DOHH2 (cell line): ENCODE measurements around the gene GRIK2.
"Not testable (repeated sequence)": the region's sequence is repeated elsewhere in the genome, so short reads cannot be mapped to it uniquely, and the experiment has no call there.

Experiments
- H3F3A ChIP-seq: fragments of 200-600 bp; sonication (generic), shearing (Covaris generic); 2 replicates; pipeline ENCODE4 v1.6.0; 2016; ENCODE audit warnings: antibody characterized with exemption, mild to moderate bottlenecking; ENCODE audit not compliant: control insufficient read depth, insufficient read depth
- H3K27ac ChIP-seq: fragments of 200-600 bp; sonication (generic); 2 replicates; pipeline ENCODE4 v1.5.1; 2014; ENCODE audit warnings: low read depth, mild to moderate bottlenecking, low read length, moderate library complexity
- H3K27me3 ChIP-seq: fragments of 200-600 bp; sonication (generic); 2 replicates; pipeline ENCODE4 v1.6.1; 2014; ENCODE audit warnings: mild to moderate bottlenecking, low read length, mixed read lengths; ENCODE audit not compliant: control insufficient read depth
- H3K36me3 ChIP-seq: fragments of 200-600 bp; sonication (generic); 2 replicates; pipeline ENCODE4 v1.6.1; 2014; ENCODE audit warnings: mild to moderate bottlenecking, low read length, moderate library complexity, mixed read lengths; ENCODE audit not compliant: control insufficient read depth
- H3K4me1 ChIP-seq: fragments of 200-600 bp; sonication (generic); 2 replicates; pipeline ENCODE4 v1.6.1; 2014; ENCODE audit warnings: mild to moderate bottlenecking, low read length, mixed read lengths; ENCODE audit not compliant: control insufficient read depth
- H3K4me2 ChIP-seq: fragments of 200-600 bp; sonication (generic); 2 replicates; pipeline ENCODE4 v1.6.0; 2014; ENCODE audit warnings: mild to moderate bottlenecking, low read length, moderate library complexity
- H3K4me3 ChIP-seq: fragments of 200-600 bp; sonication (generic); 2 replicates; pipeline ENCODE4 v1.5.1; 2014; ENCODE audit warnings: mild to moderate bottlenecking, low read length, mixed read lengths
- H3K79me2 ChIP-seq: fragments of 200-600 bp; sonication (generic); 2 replicates; pipeline ENCODE4 v1.6.1; 2014; ENCODE audit warnings: mild to moderate bottlenecking, low read length, mixed read lengths; ENCODE audit not compliant: control insufficient read depth
- H3K9me2 ChIP-seq: fragments of 200-600 bp; sonication (generic); replicated peaks from 2 replicates; pipeline ENCODE4 v1.6.1; 2014; ENCODE audit warnings: mild to moderate bottlenecking, low read length, mixed read lengths; ENCODE audit not compliant: control insufficient read depth
- H3K9me3 ChIP-seq: fragments of 200-600 bp; sonication (generic); 2 replicates; pipeline ENCODE4 v1.6.1; 2014; ENCODE audit warnings: antibody characterized with exemption, low read length, mixed read lengths; ENCODE audit not compliant: control insufficient read depth, insufficient read depth
- H4K20me1 ChIP-seq: fragments of 200-600 bp; sonication (generic); 2 replicates; pipeline ENCODE4 v1.6.0; 2014; ENCODE audit warnings: low read depth, mild to moderate bottlenecking, antibody characterized with exemption, low read length, moderate library complexity; ENCODE audit not compliant: control insufficient read depth, insufficient read depth
- CTCF ChIP-seq: fragments of 200-600 bp; sonication (generic); IDR thresholded peaks from one replicate; pipeline ENCODE4 v1.5.1; 2014; ENCODE audit warnings: antibody characterized with exemption, mild to moderate bottlenecking, low read depth, low read length; ENCODE audit not compliant: poor library complexity, severe bottlenecking
- EZH2phosphoT487 ChIP-seq: fragments of 200-600 bp; sonication (generic); IDR thresholded peaks from 2 replicates; pipeline ENCODE4 v1.6.1; 2017; ENCODE audit warnings: borderline replicate concordance, mild to moderate bottlenecking, antibody characterized with exemption, low read length, moderate library complexity, mixed read lengths

GRIK2 gene

GRCh38 chr6:102075539-102075938, 682.0 kb downstream of the GRIK2 start:
- no peaks in the 10 kb centered on the region for H3K9me2 ChIP-seq
- no peaks in the 10 kb centered on the region for H4K20me1 ChIP-seq
- no peak for TF ChIP-seq EZH2phosphoT487
- TF ChIP-seq CTCF = no peak
- no peaks in the 10 kb centered on the region for H3K4me1 ChIP-seq
- no peak overlapping the region for H3K27ac ChIP-seq
- H3K36me3 ChIP-seq = no peaks in the 10 kb centered on the region
- no peak overlapping the region for H3K4me3 ChIP-seq
- no peaks in the 10 kb centered on the region for H3K79me2 ChIP-seq
- no peaks in the 10 kb centered on the region for H3K9me3 ChIP-seq
- H3K27me3 ChIP-seq = no peaks in the 10 kb centered on the region
- H3F3A ChIP-seq = no peaks in the 10 kb centered on the region
- H3K4me2 ChIP-seq = no peak overlapping the region

GRCh38 chr6:102085257-102085656, 691.7 kb downstream of the GRIK2 start:
- no peaks in the 10 kb centered on the region for H3K4me1 ChIP-seq
- H3K36me3 ChIP-seq = no peaks in the 10 kb centered on the region
- no peaks in the 10 kb centered on the region for H4K20me1 ChIP-seq
- H3K9me2 ChIP-seq = no peaks in the 10 kb centered on the region
- H3K4me2 ChIP-seq = no peak overlapping the region
- no peaks in the 10 kb centered on the region for H3K79me2 ChIP-seq
- TF ChIP-seq CTCF = peak; percentile 18
- TF ChIP-seq EZH2phosphoT487 = no peak
- H3K27me3 ChIP-seq = no peaks in the 10 kb centered on the region
- H3F3A ChIP-seq = no peaks in the 10 kb centered on the region
- H3K9me3 ChIP-seq = no peaks in the 10 kb centered on the region
- no peak overlapping the region for H3K27ac ChIP-seq
- H3K4me3 ChIP-seq = no peak overlapping the region

- H3K27ac ChIP-seq, H3K9me3 ChIP-seq, H3F3A ChIP-seq, H3K4me1 ChIP-seq, H3K9me2 ChIP-seq, H3K4me3 ChIP-seq, H3K27me3 ChIP-seq, H4K20me1 ChIP-seq, H3K4me2 ChIP-seq, H3K36me3 ChIP-seq, H3K79me2 ChIP-seq: not testable (repeated sequence)
These were observed 694.7 kb downstream of the GRIK2 start for GRCh38 chr6:102088160-102088559.

GRCh38 chr6:102114402-102114801, 720.9 kb downstream of the GRIK2 start:
- Histone ChIP-seq H3K4me3 (no peak overlapping the region), H3K9me3 (peaks cover 5% of the 10 kb centered on the region; the same call in 1 of the 2 replicates), H4K20me1 (no peaks in the 10 kb centered on the region)

More at GRCh38 chr6:102114402-102114801, 720.9 kb downstream of the GRIK2 start:
- Histone ChIP-seq H3K4me2 (no peak overlapping the region), H3K4me1 (no peaks in the 10 kb centered on the region), H3F3A (no peaks in the 10 kb centered on the region), H3K36me3 (no peaks in the 10 kb centered on the region), H3K27me3 (no peaks in the 10 kb centered on the region), H3K9me2 (no peaks in the 10 kb centered on the region), H3K79me2 (no peaks in the 10 kb centered on the region), H3K27ac (no peak overlapping the region)
- peak; percentile 61 for TF ChIP-seq CTCF
- TF ChIP-seq EZH2phosphoT487 = no peak
